HG02678 (cell line): ENCODE data around the gene ILKAP.

ENCODE experiments used
- ATAC-seq: cut with Tn5 transposase; IDR thresholded peaks from one replicate; pipeline ENCODE4 v1.9.1; 2021; ENCODE audit warnings: mild to moderate bottlenecking, moderate library complexity; ENCODE audit not compliant: unreplicated experiment

ILKAP gene

DNA sequence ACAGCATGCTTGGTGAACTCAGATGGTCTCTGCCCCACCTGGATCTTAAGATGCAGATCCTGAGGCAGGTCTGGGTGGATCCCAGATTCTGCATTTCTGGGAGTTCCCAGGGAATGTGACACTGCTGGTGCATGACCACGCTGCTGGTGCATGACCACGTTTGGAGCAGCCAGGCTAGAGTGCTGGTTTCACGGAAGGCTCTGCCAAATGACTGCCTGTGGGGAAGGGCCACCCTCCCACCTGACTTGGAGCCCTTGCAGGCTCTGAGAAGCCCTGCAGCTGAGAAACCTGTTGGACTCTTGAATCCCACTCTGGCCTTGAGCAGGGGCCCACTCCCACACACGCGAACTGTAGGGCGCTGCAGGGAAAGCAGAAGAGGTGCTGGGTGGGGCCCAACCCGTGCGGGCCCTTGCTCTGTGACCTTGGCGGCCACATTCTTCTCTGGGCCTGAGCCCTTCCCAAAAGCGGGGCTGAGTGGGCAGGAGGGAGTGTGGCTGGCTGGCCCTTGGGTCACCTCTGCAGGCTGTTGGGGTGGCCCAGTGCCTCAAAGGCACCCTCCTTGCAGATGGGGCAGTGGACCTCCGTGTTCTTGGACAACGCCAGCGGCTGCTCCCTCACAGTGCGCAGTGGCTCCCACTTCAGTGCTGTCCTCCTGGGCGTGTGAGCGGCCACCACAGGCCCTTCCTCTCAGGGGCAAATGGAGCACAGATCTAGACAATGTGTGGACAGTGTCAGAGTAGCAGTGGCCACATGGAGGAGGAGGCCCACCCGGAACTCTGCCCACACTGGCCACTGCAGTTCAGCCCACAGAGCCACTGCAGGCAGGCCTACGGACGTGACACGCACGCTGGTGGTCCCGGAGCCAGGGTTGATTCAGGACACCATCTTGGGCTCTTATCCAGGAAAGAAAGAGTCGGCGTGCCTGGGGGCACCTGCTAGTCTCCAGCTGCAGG is 36.8 kb downstream of the ILKAP start:
- no peak for ATAC-seq

DNA sequence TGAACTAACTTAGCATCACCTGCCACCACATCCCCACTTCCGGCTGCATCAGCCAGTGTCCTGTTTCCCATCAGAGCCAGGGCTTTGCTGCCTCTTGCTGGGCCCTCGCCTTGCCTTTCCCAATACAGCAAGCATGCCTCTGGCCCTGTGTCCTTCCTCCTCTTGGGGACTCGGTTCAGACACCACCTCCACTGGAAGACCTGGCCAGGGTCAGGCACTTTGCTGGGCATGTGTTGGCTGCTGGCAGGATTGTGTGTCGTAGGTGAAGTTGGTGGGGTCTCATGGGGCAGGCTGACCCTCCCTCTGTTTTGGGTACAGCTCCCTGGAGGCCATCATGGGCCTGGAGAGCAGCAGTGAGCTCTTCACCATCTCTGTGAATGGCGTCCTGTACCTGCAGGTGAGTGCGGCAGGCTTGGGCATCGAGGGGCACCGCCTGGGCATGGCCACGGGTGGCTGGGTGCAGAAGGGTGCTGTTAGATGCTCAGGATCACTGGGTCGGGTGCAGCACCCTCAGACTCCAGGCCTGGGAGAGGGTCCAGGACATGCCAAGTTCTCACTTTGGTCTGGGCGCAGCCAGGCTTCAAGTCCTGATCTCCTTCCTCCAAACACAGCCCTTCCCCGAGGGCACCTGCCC is 38.1 kb downstream of the ILKAP start:
- no peak for ATAC-seq

DNA sequence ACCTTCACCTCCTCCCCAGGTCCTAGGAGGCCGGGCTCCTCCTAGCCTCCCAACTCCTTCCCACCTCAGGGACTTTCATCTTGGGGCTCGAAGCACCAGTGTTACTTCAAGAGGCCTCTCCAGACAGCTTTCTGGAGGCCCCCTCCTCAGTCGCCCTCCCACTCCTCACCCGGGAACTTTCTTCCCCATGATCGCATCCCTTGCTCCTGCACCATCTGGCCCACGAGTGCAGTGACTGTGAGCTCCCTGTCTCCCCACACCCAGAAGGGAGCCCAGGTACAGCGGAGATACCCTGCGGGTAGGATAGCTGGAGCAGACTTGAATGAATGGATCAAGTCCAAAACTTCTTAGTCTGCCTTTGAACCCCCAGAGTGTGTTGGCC is 38.6 kb downstream of the ILKAP start:
- ATAC-seq: no peak

DNA sequence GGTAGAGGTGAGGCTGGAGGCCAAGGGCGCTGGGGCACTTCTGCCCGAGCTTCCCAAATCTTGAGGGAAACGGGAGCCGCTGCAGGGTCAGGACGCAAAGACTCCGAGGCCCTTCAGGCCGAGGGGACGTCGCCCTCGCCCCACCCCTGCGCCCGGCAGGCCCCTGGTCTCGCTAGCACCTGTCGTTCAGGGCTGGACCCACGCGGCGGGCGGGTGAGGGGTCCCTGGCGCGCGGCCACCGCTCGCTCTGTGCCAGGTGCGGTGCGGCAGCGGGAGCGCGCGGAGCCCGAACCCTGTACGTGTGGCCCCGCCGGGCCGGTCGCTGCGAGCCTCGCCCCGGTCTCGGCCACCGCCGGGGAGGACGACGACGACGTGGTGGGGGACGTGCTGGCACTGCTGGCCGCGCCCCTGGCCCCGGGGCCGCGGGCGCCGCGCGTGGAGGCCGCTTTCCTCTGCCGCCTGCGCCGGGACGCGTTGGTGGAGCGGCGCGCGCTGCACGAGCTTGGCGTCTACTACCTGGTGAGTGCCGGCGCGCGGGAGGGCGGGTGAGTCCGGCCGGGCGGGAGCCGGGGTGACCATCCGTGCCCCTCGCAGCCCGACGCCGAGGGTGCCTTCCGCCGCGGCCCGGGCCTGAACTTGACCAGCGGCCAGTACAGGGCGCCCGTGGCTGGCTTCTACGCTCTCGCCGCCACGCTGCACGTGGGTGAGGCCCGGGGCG is 39.9 kb downstream of the ILKAP start:
- ATAC-seq: no peak

DNA sequence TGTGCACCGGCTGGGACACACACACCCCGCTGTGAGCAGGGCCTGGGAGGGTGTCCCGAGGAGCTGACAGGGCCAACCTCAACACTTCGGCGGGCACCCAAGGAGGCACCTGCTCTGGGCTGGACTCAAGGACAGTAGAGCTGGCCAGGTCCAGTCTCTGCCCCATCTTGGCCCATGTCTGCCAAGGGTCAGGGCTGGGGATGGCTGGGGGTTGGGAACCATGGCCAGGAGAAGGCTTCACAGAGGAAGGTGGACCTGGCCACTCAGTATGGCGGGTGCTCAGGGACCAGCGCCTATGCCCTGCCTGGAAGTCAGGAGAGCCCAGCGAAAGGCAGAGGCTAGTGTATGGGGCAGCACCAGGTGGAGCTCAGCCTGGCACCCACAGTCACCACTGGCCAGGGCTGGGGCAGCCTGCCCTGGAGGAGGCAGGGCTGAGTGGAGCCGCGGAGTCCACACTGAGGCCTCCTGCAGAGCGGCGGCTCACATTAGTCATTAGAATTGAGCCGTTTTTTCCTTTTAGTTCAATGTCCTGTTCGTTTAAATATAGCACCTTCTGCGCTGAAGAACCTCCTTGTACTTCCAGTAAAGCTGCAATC is 40.6 kb downstream of the ILKAP start:
- ATAC-seq: no peak

DNA sequence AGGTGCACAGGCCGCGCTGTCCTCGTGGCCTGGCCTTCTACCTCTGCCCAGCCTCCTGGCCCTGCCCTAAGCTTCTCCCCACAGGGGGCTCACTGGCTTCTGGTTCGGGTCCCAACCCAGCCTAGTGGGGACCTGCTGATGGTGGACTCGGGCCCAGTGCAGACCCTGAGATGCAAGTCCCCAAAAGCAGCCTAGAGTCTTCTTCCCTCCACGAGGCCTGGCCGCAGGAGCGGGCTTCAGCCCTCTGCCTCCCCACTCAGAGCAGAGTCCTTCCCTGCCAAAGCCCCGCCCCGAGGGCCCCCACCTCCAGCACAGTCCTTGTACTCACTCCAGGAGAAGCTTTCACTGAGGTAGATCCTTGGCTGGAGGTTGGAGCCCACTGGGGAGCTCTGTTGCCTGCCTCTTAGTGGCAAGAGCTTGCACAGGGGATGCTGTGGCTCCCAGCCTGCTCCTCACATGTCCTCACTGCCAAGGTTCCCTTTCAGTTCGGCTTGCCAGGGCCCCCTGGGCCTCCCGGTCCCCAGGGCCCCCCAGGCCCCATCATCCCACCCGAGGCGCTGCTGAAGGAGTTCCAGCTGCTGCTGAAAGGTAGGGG is 41.1 kb downstream of the ILKAP start:
- ATAC-seq: no peak

DNA sequence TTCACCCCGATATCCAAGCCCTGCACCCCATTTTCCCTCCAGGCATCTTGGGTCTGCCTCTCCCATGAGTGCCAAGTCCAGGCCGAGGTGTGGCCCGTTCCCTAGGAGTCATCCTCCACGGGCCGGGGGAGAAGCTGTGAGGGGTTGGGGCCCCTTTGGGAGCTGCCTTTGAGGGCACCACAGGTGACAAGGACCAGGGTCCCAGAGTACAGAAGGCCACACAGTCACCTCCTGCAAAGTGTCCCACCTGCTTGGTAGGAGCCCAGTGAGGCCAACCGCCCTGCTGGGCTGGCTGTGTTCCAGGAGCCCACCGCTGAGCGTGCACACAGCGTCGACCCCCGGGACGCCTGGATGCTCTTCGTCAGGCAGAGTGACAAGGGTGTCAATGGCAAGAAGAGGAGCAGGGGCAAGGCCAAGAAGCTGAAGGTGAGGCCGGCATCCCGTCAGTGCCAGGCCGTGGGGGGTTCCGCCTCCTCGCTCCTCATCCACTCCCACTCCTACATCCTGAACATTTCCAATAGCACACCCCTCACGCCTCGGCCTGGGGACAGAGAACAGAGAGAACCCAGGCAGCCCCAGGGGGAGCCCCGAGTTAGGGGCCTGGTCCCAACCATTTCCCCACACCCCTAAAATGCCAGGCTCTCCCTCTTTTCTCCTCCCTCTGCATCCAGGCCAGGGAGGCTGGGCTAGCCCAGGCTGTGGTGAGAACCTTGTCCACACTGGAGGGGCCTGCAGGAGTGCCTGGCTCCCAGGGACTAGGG is 42.0 kb downstream of the ILKAP start:
- ATAC-seq: no peak

DNA sequence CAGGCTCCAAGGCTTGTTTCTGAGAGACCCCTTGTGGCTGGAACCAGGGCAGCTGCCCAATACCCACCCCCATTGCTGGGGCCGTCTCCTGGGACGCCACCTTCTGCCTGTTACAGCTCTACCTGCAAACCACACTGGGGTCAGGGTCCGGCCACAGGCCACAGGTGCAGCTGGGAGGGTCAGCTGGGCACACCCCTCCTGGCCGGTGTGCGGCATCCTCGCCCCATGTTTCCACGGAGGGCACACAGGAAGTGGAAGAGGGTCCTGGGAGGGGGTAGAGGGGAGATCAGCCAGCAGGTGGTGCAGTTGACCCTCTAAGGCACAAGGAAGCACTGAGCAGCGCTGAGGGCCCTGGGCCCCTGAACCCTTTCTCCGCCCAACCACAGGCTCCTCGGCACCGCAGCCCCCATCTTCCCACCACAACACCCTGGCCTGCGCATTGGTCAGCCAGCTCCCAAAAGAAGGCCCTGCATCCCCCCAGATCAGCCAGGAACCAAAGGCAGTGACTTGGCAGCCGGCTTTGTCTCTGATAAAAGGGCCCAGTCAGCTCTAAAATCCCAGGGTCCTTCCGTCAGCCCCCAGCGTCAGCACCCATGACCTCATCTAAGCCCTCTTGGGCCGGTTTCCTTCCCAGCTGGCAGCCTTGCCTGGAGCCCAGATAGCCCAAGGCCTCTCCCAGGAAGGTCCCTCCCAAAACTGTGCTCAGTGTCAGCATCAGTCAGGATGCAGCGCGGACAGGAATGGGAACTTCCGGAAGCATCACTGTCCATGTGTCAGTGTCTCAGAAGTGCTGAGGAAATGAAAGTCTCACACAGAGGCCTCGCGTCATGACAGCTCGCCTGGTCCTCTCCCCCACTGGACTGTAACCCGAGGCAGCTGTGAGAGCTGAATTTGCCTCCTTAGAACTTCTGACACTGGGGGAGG is 43.0 kb downstream of the ILKAP start:
- ATAC-seq: no peak

DNA sequence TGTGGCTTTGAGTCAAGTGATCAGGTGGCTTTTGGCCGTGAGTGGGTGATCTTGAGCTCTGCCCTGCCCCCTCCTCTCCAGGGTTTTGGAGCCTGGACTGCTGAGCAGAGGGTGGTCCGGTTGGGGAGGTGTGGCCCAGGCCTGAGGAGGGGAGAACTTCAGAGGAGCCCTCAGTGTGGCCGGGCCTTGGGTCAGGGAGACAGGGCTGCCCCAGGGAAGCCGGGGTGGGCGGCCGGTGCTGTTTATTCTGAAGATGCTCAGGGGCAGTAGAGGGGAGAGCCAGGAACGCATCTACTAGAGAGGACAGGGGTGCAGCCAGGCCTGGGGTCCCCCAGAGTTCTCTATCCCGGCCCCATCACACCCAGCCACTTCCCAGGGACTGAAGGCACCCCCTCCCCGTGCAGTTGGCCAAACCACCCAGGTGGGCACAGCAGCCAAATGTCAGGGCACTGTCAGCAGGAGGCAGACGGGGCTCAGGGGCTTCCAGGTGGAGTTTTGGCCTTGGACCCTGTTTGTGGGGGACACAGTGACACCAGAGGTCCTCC is 43.8 kb downstream of the ILKAP start:
- no peak for ATAC-seq

DNA sequence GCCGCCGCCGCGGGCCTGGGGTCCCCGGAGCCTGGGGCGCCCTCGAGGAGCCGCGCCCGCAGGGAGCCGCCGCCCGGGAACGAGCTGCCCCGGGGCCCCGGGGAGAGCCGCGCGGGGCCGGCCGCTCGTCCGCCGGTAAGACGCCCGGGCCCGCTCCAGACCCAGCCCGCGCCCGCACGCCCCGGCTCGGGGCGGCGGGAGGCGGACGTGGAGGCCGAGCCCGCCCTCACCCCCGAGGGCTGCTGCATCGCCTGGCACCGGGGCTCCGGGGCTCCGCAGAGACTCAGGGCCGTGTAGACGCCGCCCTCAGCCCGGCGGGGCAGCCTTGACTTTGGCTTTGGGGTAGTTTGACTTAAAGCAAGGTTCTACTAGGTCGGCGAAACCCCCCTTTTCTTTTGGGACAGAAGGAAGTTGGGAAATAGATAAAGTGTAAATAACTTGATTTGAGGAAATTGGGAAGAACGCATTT is 44.4 kb downstream of the ILKAP start:
- no peak for ATAC-seq

DNA sequence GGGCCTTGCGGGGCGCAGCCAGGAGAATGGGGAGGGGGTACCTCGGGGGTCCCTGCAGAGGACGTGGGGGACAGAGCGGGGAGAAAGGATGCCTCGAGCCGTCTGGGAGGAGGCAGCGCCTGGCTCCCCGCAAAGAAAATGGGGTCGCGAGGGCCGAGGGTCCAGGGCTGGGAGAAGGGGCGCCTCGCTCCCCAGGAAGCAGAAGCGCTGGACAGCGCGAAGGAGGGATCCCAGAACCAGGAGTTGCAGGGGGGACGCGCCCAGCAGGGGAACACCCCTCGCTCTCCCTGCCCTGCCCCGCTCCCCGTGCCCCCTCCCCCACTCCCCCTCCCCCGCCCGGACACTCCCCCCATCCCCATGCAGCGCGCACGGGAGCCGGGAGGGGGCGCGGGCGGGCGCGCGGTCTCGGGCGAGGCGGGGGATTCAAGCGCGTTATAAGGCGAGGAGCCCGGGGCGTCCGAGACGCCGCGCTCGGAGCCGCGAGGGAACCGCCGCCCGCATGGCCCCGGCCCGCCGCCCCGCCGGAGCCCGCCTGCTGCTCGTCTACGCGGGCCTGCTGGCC is 44.9 kb downstream of the ILKAP start, which contains the start of gene ERFE:
TSS of gene ERFE (plus strand) at position 462 of the 562 bp plus-strand sequence. CDS start at position 500, 38 bp downstream.
- no peak for ATAC-seq

DNA sequence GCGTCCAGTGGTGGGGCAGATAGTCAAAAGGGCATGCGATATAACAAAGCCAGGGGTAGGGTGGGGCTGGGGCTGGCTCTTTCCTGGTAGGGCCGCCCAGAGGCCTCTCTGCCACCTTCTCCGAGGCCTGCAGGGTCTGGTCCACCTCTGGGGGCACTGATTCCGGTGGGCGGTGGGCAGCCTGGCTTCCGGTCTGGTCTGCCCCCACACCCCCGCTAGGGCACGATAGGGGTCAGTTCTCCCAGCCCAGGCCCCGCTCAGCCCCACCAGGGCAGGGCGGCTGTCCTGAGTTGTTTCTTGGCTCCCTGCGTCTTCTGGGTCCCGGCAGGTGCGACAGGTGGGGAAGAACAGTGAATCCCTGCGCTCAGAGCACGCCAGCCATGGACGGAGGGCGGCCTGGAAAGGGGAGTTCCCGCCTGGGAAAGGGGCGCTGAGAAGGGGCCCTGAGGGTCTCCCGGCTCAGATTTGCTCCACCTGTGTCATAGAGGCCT is 45.4 kb downstream of the ILKAP start:
- ATAC-seq: no peak

DNA sequence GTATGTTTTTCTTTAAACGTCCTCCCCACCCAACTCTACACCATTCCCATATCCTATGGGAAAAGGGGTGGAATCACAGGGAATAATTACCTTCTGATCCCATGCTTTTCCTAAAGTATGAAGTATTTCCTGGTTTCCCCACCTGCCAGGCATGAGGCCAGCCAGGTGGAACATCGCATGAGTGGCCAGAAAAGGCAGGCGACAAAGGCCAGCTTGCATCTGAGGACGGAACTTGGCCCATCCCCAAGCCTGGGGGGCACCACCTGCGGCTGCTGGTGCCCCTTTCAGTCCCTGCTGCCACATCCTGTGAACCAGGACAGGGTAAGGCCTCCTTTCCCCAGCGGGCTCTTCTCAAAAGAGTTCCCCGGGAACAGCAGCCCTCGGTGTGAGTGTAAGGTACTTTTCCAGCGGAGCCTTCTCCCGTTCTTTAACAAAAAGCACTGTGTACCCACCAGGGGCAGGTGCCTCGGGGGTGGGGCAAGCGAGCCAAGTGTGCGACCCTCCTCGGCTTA is 45.9 kb downstream of the ILKAP start:
- no peak for ATAC-seq

DNA sequence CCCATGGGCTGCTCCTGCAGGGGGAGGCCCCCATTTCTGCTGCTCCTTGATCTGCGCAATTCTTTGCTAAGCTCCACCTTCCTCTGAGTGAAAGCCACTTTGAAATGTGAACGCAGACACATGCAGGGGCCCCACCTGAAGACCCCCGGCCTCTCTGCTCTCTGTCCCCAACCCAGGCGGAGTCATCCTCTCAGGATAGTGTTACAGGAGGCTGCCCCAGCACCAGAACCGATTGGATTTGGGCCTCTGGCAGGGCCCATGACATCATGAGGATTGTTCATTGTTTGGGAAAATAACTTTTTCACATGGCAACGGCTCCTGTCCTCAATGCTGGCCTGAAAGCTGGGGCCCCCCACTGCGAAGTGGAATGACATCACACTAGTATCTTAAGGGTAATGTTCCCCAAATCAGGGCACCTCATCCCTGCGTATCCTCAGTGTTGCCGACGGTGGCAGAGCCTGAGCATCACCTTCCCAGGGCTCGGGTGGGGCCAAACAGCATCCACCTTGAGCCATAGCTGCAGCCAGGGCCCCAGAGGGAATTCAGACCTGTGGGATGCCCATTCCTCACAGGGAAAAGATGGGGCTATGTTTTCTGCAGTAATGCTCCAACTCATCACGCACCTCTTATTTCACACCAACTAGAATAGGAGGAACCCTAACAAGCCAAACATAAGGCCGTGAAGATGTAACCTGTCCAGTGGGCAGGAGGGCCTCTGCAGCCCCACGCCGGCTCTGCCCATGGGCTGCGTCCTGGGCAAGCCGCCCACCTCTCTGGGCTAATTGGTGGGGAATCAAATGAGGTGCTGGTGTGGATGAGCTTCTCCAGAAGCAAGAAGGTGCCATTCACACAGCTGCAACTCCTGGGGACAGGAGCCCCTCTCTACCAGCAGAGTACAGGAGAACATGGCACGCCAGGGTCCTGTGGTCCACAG is 47.5 kb downstream of the ILKAP start:
- ATAC-seq: no peak

DNA sequence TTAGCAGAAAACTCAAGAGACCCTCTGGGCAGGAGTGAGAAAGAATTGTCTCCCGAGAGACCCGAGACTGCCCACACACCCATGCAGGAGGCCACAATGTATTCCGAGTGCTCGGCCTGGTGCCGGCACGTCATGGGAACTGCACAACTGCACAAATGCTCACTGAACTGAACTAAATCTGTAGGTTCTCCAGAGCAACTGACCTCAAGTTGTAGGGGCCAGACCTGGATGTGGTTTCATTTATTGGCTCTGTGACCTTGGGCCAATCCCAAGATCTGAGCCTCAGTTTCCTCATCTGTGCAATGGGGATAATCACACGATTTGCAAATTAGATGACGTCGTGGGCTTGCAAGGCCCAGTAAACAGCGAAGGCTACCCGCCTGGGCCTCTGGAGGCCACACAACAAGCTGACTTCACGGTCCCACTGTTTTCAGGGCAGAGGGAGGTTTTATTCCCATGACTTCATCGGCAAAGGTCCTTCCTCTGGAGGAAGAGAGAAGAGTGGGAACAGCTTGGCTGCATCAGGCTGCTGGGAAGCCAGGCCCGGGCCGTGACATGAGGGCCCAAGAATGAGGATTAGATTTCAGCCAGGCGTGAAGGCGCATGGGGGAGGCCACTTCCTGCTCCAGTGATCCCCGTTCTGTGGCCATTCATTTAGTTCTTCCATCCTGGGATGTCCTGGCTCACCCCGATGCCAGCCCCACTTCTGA is 48.3 kb downstream of the ILKAP start:
- ATAC-seq: no peak

DNA sequence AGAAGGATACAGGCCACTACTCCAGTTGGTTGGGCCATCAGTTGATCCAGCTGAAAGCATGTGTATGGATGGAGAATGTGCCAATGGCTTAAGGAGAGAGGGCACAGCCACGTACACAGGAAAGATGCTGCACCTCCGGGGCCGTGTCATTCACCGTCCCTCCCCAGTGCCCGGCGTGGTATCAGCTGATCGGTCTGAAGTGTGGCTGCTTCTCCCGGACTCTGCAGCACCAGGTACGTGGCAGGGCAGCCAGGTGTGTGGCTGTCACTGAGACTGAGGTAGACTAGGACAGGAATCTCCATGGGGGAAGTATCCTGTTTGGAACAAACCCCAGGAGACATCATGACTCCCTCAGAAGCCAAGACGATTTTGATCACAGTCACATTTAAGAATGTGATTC is 48.9 kb downstream of the ILKAP start:
- ATAC-seq: no peak
